ENCODE data around the gene KCNK2. TPM values are rescaled to one million over a fixed set of nuclear protein-coding genes. Genes with fewer than 3 reads are reported as not detected.
A peak's percentile ranks its signal among the peaks of the same experiment; 100 is the strongest.

The KCNK2 gene
- total and polyA plus RNA-seq, 2 experiments from 2014 or later: 0.07 to 0.24 TPM

DNA sequence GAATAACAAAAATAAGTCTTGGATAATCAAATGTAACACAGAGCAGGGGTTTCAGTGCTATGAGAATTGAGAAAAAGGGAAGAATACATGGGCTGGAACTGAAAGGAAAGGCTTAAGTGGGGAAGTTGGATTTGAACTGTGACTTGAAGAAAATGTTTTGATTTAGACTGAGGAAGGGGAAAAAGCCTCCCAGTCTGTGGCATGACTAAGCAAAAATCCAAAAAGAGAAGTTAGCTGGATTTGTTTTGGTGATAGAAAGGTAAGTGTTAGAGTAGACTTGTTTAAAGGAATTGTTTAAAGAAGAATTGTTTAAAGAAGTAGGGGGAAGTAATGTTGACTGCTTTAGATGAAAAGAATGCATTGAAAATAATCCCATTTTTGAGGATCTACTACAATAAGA, 46.0 kb downstream of the KCNK2 start:
- no peaks in the 10 kb centered on the region for H4K20me1 ChIP-seq (replicated peaks; ENCODE audit: insufficient read depth)
- no peaks in the 10 kb centered on the region for H3K27me3 ChIP-seq (ENCODE audit: insufficient read depth)
- no peak overlapping the region for H3K27ac Mint-ChIP-seq
- TF ChIP-seq, protein P1, sequence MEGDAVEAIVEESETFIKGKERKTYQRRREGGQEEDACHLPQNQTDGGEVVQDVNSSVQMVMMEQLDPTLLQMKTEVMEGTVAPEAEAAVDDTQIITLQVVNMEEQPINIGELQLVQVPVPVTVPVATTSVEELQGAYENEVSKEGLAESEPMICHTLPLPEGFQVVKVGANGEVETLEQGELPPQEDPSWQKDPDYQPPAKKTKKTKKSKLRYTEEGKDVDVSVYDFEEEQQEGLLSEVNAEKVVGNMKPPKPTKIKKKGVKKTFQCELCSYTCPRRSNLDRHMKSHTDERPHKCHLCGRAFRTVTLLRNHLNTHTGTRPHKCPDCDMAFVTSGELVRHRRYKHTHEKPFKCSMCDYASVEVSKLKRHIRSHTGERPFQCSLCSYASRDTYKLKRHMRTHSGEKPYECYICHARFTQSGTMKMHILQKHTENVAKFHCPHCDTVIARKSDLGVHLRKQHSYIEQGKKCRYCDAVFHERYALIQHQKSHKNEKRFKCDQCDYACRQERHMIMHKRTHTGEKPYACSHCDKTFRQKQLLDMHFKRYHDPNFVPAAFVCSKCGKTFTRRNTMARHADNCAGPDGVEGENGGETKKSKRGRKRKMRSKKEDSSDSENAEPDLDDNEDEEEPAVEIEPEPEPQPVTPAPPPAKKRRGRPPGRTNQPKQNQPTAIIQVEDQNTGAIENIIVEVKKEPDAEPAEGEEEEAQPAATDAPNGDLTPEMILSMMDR (conservative IDR thresholded peaks at IDR 0.05; ENCODE audit: low read depth in 2 of 2): no peak
- TF ChIP-seq JUNB (IDR thresholded peaks at IDR 0.05; ENCODE audit: unreplicated experiment): no peak
- TF ChIP-seq, protein P2, sequence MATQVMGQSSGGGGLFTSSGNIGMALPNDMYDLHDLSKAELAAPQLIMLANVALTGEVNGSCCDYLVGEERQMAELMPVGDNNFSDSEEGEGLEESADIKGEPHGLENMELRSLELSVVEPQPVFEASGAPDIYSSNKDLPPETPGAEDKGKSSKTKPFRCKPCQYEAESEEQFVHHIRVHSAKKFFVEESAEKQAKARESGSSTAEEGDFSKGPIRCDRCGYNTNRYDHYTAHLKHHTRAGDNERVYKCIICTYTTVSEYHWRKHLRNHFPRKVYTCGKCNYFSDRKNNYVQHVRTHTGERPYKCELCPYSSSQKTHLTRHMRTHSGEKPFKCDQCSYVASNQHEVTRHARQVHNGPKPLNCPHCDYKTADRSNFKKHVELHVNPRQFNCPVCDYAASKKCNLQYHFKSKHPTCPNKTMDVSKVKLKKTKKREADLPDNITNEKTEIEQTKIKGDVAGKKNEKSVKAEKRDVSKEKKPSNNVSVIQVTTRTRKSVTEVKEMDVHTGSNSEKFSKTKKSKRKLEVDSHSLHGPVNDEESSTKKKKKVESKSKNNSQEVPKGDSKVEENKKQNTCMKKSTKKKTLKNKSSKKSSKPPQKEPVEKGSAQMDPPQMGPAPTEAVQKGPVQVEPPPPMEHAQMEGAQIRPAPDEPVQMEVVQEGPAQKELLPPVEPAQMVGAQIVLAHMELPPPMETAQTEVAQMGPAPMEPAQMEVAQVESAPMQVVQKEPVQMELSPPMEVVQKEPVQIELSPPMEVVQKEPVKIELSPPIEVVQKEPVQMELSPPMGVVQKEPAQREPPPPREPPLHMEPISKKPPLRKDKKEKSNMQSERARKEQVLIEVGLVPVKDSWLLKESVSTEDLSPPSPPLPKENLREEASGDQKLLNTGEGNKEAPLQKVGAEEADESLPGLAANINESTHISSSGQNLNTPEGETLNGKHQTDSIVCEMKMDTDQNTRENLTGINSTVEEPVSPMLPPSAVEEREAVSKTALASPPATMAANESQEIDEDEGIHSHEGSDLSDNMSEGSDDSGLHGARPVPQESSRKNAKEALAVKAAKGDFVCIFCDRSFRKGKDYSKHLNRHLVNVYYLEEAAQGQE (IDR thresholded peaks at IDR 0.05; ENCODE audit: unreplicated experiment): no peak
- no peak for TF ChIP-seq EZH2phosphoT487 (IDR thresholded peaks at IDR 0.05; ENCODE audit: unreplicated experiment)
- TF ChIP-seq, protein P3, sequence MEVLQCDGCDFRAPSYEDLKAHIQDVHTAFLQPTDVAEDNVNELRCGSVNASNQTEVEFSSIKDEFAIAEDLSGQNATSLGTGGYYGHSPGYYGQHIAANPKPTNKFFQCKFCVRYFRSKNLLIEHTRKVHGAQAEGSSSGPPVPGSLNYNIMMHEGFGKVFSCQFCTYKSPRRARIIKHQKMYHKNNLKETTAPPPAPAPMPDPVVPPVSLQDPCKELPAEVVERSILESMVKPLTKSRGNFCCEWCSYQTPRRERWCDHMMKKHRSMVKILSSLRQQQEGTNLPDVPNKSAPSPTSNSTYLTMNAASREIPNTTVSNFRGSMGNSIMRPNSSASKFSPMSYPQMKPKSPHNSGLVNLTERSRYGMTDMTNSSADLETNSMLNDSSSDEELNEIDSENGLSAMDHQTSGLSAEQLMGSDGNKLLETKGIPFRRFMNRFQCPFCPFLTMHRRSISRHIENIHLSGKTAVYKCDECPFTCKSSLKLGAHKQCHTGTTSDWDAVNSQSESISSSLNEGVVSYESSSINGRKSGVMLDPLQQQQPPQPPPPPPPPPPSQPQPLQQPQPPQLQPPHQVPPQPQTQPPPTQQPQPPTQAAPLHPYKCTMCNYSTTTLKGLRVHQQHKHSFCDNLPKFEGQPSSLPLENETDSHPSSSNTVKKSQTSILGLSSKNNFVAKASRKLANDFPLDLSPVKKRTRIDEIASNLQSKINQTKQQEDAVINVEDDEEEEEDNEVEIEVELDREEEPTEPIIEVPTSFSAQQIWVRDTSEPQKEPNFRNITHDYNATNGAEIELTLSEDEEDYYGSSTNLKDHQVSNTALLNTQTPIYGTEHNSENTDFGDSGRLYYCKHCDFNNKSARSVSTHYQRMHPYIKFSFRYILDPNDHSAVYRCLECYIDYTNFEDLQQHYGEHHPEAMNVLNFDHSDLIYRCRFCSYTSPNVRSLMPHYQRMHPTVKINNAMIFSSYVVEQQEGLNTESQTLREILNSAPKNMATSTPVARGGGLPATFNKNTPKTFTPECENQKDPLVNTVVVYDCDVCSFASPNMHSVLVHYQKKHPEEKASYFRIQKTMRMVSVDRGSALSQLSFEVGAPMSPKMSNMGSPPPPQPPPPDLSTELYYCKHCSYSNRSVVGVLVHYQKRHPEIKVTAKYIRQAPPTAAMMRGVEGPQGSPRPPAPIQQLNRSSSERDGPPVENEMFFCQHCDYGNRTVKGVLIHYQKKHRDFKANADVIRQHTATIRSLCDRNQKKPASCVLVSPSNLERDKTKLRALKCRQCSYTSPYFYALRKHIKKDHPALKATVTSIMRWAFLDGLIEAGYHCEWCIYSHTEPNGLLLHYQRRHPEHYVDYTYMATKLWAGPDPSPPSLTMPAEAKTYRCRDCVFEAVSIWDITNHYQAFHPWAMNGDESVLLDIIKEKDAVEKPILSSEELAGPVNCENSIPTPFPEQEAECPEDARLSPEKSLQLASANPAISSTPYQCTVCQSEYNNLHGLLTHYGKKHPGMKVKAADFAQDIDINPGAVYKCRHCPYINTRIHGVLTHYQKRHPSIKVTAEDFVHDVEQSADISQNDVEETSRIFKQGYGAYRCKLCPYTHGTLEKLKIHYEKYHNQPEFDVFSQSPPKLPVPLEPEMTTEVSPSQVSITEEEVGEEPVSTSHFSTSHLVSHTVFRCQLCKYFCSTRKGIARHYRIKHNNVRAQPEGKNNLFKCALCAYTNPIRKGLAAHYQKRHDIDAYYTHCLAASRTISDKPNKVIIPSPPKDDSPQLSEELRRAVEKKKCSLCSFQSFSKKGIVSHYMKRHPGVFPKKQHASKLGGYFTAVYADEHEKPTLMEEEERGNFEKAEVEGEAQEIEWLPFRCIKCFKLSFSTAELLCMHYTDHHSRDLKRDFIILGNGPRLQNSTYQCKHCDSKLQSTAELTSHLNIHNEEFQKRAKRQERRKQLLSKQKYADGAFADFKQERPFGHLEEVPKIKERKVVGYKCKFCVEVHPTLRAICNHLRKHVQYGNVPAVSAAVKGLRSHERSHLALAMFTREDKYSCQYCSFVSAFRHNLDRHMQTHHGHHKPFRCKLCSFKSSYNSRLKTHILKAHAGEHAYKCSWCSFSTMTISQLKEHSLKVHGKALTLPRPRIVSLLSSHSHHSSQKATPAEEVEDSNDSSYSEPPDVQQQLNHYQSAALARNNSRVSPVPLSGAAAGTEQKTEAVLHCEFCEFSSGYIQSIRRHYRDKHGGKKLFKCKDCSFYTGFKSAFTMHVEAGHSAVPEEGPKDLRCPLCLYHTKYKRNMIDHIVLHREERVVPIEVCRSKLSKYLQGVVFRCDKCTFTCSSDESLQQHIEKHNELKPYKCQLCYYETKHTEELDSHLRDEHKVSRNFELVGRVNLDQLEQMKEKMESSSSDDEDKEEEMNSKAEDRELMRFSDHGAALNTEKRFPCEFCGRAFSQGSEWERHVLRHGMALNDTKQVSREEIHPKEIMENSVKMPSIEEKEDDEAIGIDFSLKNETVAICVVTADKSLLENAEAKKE (CRISPR knock-in tag; IDR thresholded peaks at IDR 0.05): no peak
- TF ChIP-seq, protein P4, sequence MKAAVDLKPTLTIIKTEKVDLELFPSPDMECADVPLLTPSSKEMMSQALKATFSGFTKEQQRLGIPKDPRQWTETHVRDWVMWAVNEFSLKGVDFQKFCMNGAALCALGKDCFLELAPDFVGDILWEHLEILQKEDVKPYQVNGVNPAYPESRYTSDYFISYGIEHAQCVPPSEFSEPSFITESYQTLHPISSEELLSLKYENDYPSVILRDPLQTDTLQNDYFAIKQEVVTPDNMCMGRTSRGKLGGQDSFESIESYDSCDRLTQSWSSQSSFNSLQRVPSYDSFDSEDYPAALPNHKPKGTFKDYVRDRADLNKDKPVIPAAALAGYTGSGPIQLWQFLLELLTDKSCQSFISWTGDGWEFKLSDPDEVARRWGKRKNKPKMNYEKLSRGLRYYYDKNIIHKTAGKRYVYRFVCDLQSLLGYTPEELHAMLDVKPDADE (IDR thresholded peaks at IDR 0.05): no peak
- no peak for TF ChIP-seq EZH2 (IDR thresholded peaks at IDR 0.05; ENCODE audit: low read depth, unreplicated experiment)
- TF ChIP-seq ZNF114 (CRISPR knock-in tag; IDR thresholded peaks at IDR 0.05): no peak
- no peak for TF ChIP-seq NANOG (IDR thresholded peaks at IDR 0.05; ENCODE audit: borderline replicate concordance)
- TF ChIP-seq STAT1 (IDR thresholded peaks at IDR 0.05; ENCODE audit: unreplicated experiment): no peak
- ATAC-seq (no peak), DNase-seq (ENCODE audit: low spot score) (no peak)
- no peaks in the 10 kb centered on the region for H3K36me3 Mint-ChIP-seq (ENCODE audit: low read depth)
- peak overlapping the region; percentile 73; the same call in 1 of the 2 replicates for H2AFZ ChIP-seq
- no peaks in the 10 kb centered on the region for H3K27me3 Mint-ChIP-seq (ENCODE audit: insufficient read depth, low read depth, poor library complexity)
- H3K4me1 Mint-ChIP-seq: no peaks in the 10 kb centered on the region
- H3K4me3 ChIP-seq: no peak overlapping the region
- no peak overlapping the region for H3K4me3 Mint-ChIP-seq
- no peaks in the 10 kb centered on the region for H3K79me2 ChIP-seq (replicated peaks; ENCODE audit: insufficient read depth)
- H3F3A ChIP-seq (replicated peaks; ENCODE audit: low read depth): no peaks in the 10 kb centered on the region
- H3K36me3 ChIP-seq (ENCODE audit: insufficient read depth): no peaks in the 10 kb centered on the region
- 0 out of 2 replicates have a peak, but pooled peaks cover 11% of the 10 kb centered on the region for H3K9me2 ChIP-seq (ENCODE audit: insufficient read depth)
- no peak overlapping the region for H3K27ac ChIP-seq (ENCODE audit: low read depth)
- H3K4me1 ChIP-seq (ENCODE audit: insufficient read depth): no peaks in the 10 kb centered on the region
- H3K9me3 Mint-ChIP-seq: no peaks in the 10 kb centered on the region
- H3K4me2 ChIP-seq: no peak overlapping the region

All from GM23338 (cell line).